ENCODE results near the gene NUFIP1. TPM values are rescaled to one million over a fixed set of nuclear protein-coding genes. Genes with fewer than 3 reads are reported as not detected.

Gene NUFIP1
- total RNA-seq, result 1.1 and 2.9 TPM in 2 replicates

GRCh38 chr13:44989071-44989889, at the start of gene NUFIP1, which contains the start of gene GPALPP1:
TSS of gene NUFIP1 (minus strand) at chr13:44989471. CDS start at chr13:44989436, 35 bp downstream.
TSS of gene GPALPP1 (plus strand) at chr13:44989538. CDS start at chr13:44989655, 117 bp downstream.

Other genes with a start within 250 kb of the NUFIP1 start
- 14.6 and 27.5 TPM in 2 replicates for gene GPALPP1, start 67 bp upstream of the NUFIP1 start, total RNA-seq
- 14.2 and 26.0 TPM in 2 replicates for gene GTF2F2, start 131.0 kb upstream of the NUFIP1 start, total RNA-seq
- 0.06 TPM in 1 of 2 replicates, not detected in the other for gene KCTD4, start 211.6 kb upstream of the NUFIP1 start, total RNA-seq

Data from bladder microvascular endothelial cell (primary cell).